SKM-1 treated with dmso at 0.1 percent for 144 hours (cell line): ENCODE data around the gene ZNF639.
"Not testable (repeated sequence)": the region's sequence is repeated elsewhere in the genome, so short reads cannot be mapped to it uniquely, and the experiment has no call there.

ENCODE experiments used
- DNase-seq: peaks from one replicate; lab custom pipeline; 2025; ENCODE audit not compliant: unreplicated experiment; lab: John Stamatoyannopoulos, UW

Gene ZNF639

DNA sequence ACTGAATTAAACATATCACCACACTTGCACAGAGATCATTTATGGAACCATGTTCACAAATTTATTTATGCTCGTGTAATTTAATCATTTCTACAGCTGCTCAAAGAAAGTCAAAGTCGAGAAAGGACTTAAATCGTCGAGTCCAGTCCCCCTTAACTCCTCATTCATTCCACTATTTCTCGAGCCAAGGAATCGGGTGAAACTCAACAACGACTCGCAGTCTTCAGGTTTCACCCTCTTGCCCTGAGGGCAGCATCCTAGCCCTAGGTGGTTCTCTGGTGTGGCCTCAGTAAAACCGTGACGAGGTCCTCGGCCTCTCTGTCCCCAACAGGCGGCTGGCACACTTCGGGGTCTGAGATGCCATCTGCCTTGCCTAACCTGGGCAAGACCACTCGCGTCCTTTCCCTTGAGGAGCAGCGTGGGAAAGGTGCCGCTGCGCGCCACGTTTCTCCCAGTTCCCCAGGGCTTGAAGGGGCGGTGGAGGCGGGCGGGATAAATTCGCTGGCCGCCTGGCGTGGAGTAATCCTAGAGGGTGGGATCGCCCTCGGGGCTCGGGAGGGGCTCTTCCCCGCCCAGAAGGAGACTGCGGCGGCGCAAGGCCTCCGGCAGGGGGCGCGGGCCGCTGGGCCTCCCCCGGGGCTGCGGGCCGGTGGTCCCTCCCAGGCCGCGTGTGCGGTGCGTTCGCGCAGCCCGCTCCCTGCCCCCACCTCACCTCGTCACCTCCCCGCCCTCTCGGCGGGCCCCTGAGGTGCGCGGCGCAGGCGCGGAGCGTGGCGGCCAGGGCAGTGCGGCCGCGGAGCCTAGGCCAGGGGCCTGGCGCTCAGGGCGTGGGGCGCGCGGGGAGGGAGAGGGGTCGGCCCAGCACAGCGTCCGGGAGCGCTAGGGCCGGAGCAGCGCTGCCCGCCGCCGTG is at the start of gene ZNF639:
TSS of gene ZNF639 (plus strand) at position 746 of the 911 bp plus-strand sequence. CDS start 5,263 bp downstream, outside the sequence.
- DNase-seq = peak; percentile 87

- DNase-seq = not testable (repeated sequence)
Observed at GRCh38 chr3:179274434-179274833, 48.4 kb upstream of the ZNF639 start.

DNA sequence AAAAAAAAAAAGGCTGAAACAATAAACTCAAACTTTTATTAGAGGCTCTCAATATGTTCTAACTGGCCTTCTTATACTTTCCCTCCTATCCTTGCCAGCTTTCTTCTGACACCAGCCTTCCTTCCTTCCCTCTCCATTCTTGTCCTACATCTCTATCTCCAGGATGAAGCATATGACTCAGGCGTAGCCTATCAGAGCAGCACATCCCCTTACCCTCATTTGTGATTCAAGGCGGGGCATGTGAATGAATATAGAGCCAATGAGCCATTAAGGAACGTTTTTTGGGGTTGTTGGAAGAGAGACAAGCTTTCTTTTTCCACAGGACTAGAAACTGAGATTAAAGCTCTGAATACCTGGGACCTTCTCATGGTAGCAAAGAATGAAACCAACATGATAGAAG is 46.8 kb upstream of the ZNF639 start:
- no peak for DNase-seq

DNA sequence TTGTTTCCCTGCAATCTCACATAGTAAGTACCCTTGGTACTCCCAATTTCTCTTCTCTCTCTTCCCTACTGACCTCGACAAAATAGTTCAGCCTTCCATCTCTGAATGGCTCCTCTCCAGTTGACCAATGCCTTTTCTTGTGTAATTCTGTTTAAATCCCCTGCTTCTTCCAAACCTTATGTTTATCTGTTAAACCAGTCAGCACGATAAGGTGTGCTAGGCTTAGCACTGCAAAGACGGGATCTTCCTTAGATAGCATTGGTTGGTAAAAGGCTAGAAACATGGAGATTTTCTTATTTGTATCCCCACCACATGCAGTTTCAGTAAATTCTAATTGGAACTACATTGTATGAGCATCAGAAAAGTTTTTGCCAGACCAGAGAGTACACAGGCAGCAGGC is 46.1 kb upstream of the ZNF639 start:
- no peak for DNase-seq

GRCh38 chr3:179278151-179278550 is 44.7 kb upstream of the ZNF639 start:
- no peak for DNase-seq

DNA sequence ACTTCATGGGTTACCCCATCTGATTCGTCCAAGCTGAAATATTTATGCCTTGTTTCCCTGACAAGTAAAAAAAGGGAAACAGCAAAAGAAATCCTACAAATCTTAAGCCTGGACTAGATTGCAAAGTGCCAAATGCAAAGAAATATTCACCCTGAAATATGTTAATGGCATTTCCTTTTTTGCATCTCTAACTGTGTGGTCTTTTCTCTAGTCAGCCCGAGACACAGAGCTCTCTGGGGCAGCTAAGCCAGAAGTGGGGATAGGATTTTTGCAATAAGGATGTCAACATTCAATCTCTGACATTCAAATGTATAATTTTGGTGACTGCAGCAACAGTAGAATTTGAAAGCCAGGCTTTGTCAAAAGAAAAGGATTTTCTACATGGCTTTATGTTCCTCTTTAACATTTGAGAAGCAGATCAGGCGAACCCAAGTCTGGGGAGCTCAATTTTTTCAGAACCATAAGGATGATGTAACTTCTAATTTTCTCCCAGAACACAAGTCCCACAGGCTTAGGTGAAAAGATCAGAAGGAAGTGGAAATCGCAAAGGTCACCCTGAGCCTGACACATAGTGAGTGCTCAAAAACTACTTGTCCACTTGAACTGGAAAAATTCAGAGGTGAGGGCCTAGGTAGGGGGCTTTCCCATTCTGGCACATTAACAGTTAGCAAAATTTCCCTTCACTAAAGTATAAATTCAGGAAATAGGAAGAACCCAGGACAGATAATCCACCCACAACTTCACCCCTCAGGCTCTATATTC is 43.7 kb upstream of the ZNF639 start:
- DNase-seq = no peak

GRCh38 chr3:179279837-179280236 is 43.0 kb upstream of the ZNF639 start:
- no peak for DNase-seq

DNA sequence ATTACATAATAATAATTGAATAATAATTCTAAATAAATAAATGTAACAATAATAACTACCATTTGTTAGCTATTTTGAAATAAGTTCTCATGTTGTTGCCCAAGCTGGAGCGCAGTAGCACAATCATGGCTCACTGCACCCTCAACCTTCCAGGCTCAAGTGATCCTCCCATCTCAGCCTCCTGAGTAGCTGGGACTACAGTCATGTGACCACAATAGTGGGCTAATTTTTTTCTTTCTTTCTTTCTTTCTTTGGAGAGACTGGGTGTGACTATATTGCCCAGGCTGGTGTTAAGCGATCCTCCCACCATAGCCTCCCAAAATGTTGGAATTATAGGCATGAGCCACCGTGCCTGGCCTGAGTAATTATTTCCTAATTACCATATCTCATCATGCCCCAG is 41.0 kb upstream of the ZNF639 start:
- DNase-seq = no peak

- no peak for DNase-seq
Observed at GRCh38 chr3:179286331-179286730, 36.5 kb upstream of the ZNF639 start.

DNA sequence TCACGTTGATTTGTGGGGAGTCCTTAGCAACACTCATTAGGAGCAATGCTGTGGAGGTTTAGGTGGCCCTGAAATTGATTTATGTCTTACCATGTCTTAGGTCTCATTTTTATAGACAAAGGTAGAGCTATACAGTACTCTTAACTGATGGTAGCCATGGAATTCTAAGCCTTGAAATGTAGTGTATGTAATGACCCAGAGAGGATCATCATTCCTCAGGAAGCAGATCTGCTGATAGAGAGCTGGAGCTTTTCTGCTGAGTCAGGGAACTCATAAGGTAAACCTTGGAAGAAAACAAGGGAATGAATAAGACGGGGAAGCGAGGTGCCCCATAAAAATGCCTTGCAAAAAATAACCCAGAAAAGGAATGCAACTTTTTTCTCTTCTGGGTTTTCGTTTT is 34.0 kb upstream of the ZNF639 start:
- no peak for DNase-seq

- no peak for DNase-seq
Observed at GRCh38 chr3:179289295-179289694, 33.5 kb upstream of the ZNF639 start.

GRCh38 chr3:179292450-179292849 is 30.4 kb upstream of the ZNF639 start:
- DNase-seq = no peak

DNA sequence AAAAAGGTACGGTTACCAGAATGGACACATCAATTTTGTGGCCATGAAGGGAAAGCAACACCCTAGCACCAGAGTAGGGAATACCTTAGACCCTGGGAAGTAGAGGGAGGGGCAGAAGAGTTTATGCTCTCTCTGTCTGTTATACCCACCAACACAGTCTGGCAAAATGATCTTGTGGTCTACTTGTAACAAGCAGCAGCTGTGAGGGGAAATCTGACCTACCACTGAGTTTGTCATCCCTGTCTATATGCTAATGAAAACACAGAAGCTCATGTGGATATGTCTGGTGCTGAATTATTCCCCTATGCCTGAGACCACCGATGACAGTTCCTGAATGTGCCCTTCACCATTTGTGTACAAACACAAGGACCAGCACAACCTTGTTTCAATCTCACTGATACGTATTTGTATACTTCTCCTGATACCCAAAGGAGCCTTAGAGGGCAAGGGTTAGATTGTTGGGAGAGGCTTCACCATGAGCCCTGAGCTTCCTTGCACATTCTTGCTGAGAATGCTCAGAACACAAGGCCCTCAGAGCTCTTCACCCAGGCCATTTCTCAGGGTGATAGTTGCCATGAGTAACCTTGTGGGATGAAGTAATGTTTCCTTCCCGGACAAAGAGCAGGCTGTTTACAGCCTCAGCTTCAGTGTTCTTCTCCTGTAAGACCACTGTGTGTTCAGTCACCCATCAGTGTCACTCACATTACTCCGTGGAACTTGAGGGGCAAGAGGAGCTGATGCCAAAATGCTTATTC is 24.7 kb upstream of the ZNF639 start:
- DNase-seq = no peak

DNA sequence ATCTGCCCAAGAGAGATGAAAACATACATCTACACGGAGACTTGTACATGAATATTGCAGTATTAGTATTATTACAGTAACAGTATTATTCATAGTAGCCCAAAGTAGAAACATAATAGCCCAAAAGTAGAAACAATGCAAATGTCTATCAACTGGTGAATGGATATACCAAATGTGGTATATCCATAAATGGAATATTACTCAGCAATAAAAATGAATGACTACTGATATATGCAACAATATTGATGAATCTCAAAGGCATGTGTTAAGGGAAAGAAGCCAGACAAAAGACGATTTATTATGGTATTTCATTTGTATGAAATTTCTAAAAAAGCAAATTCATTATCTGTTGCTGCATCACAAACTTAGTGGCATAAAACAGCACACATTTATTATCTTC is 23.5 kb upstream of the ZNF639 start:
- no peak for DNase-seq

- no peak for DNase-seq
Observed at GRCh38 chr3:179299999-179300613, 22.7 kb upstream of the ZNF639 start.

DNA sequence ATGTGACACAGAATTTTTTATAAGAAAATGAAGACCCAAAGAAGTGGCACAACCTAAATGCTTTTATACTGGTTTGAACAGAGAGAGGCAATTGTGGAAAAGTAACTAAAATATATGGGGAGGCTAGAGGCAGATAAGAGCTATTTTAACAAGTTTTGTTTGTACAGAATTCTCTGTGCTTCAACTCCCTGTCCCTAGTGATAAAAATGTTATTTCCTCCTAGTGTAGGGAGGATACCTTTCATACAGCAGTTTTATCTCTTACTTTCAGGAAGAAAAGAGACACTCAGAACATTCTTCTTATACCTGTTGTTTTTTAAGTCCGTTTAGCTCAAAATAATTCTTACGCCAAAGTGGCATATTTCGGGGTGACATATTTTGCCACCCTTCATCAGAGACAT is 21.2 kb upstream of the ZNF639 start:
- no peak for DNase-seq

DNA sequence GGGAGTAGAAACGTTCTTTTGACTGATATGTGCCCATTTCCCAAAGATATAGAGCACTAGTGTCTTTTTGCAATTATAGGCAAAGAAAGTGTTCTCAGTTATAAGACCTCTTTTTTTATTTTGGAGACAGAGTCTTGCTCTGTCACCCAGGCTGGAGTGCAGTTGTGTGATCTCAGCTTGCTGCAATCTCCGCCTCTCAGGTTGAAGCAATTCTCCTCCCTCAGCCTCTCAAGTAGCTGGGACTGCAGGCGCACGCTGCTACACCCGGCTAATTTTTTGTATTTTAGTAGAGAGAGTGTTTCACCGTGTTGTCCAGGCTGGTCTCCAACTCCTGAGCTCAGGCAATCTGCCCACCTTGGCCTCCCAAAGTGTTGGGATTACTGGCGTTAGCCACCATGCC is 20.7 kb upstream of the ZNF639 start:
- DNase-seq = no peak

DNA sequence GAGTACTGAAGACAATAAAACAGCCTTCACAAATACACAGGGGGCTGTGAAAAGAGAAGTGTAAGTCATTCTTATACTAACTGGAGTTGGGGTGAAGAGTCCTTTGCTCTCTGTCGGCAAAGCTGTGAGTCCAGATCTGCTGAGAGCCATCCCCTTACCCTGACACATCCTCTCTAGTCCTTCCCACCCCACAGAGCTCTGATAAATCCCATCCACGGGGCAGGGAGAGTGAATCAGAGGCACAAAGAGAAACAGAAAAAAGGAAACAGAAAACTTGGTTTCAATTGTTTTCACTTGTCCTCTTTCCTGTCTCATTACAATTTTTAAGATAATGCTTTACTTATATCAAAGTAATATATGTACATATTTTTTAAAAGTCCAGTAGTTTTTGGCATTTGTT is 18.2 kb upstream of the ZNF639 start:
- DNase-seq = no peak

GRCh38 chr3:179307362-179307761 is 15.5 kb upstream of the ZNF639 start:
- DNase-seq = not testable (repeated sequence)

- no peak for DNase-seq
Observed at GRCh38 chr3:179308001-179308400, 14.8 kb upstream of the ZNF639 start.
